Left renal pelvis (tissue), 4 donors: Measurements from ENCODE around the gene SERPINB8. TPM values are rescaled to one million over a fixed set of nuclear protein-coding genes. Genes with fewer than 3 reads are reported as not detected.

Experiments
- DNase-seq, 4 donors: peaks; one replicate each; pipeline ENCODE4 v3.0.0-alpha.2; 2013; ENCODE audit warnings: low read depth in 4 of 4, low spot score in 3 of 4
- polyA plus RNA-seq, 4 donors: library from polyadenylated mRNA; unstranded; fragments of 120-200 nt; gene quantifications; one replicate each; pipeline ENCODE4 v1.2.1, GENCODE V29; 2013; ENCODE audit not compliant: insufficient read length in 4 of 4

Gene SERPINB8
- polyA plus RNA-seq, 4 donors = 3.9 to 4.1 (median 4.0) TPM

GRCh38 chr18:64002581-64002980 lies 32.7 kb downstream of the SERPINB8 start:
- no peak for DNase-seq

GRCh38 chr18:64009305-64009704 lies 39.4 kb downstream of the SERPINB8 start:
- no peak for DNase-seq

- DNase-seq = no peak
Observed at GRCh38 chr18:64011513-64011912, 41.6 kb downstream of the SERPINB8 start.

- DNase-seq = peak in 1 of 4 donors; percentile 26
Observed at GRCh38 chr18:64017870-64018269, 48.0 kb downstream of the SERPINB8 start.

DNA sequence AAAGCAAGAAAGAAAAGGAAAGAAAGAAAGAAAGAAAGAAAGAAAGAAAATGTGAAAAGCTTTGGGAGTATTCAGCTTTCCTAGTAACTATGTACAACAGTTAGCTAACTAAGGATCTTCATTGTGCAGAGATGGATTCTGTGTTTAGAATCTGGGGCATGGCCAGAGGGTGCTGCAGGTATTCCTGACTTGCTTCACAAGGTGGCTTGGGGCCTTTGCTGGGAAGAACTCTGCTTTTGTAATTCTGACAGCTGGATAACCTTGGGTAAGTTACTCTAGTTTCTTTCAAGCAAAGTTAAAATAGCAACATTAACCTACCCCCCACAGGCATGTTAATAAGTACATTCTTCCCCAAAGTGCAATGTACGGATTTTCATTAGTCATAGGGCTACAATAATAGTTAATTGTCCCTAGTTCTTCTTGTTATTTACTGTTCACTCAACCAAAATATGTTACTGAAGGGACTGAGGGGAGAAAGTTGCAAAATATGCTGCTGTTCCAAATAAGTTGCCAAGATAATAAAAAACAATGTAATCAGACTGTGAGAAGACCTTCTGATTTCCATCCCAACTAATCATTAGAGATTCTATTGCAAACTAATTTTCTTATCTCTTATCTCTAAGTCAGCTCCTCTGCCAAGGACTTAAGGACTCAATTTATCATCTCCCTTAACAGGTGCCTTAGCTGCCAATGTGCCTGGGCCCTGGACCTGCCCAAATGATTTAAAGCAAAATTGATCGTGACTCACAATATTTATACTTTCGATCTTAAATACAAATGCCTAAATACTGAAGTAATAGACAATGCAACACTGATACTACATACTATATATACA lies 50.3 kb downstream of the SERPINB8 start:
- no peak for DNase-seq

GRCh38 chr18:64026350-64026749 lies 56.5 kb downstream of the SERPINB8 start:
- DNase-seq = no peak

- DNase-seq = no peak
Observed at GRCh38 chr18:64027931-64028695, 58.2 kb downstream of the SERPINB8 start.

DNA sequence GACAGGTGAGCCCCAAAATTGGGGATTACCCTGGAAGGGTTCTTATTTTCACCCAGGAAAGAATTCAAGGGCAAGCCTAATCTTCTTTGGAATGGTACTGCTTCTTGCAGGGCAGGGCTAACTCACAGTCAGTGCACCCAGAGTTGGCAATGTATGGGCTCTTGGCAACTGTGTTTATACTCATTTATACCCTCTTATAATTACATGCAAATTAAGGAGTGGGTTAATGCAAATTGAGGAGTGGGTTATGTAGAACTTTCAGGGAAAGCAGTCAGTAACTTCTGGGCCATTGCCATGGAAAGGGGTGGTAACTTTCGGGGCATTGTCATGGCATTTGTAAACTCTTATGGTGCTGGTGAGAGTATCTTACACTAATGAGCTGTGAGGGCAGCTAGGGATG lies 59.2 kb downstream of the SERPINB8 start:
- no peak for DNase-seq

GRCh38 chr18:64031411-64031810 lies 61.5 kb downstream of the SERPINB8 start:
- DNase-seq = no peak

DNA sequence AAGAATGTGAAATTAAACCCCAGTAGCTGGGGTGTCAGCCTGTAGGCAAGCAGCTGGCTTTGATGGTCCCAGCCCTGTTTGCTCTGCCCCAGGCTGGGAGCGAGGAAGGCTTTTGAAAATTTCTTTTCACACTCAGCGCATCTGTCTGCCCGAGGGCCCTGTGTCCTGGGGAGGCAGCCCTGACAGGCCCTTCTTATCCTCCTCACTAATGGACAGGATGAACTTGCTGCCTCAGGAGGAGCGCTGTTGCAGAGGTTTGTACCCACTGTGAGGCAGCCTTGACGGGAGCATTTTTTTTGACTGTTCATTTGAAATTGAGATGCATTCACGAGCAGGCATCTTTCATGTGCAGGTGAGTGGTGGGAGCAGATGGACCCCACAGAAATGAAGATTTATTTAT lies 62.4 kb downstream of the SERPINB8 start:
- no peak for DNase-seq

DNA sequence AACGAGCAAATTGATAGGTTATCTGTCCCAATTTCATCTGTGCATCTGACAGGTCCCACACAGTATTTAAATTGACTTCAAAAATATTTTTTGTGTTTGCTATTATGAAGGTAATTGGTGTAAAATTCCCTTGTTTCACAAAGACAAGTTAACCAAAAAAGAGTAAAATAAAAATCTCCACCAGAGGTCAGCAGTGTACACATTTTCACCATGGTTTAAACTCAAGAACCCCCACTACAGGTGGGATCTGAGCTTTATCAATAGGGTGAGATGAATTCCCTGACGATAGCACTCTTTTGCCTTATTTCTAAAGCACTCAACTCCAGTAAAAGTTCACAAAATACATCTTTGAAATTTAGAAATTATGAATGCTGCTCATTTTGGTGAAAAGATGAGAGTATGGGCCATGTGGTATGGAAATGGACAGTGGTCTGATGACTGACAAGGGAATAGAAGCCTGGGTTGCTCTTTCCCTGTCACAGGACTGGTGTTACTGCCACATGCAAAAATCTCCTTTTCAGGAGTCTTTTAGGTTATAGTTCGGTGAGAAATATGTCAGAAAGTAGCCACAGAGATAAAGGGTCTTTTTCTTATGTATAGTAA lies 68.0 kb downstream of the SERPINB8 start:
- DNase-seq = peak in 2 of 4 donors; percentile 12 to 36

Other genes with a start within 250 kb of the SERPINB8 start
- under 1 TPM; 0.40 to 0.92 (median 0.59) TPM for gene SERPINB7, start 194.7 kb upstream of the SERPINB8 start, polyA plus RNA-seq
- gene SERPINB2, start 82.4 kb upstream of the SERPINB8 start, polyA plus RNA-seq = under 1 TPM in 2 of 4 donors, not detected in 2; 0.20 to 0.23 TPM
- under 1 TPM in 3 of 4 donors, not detected in 1; 0.11 to 0.26 (median 0.22) TPM for gene SERPINB10, start 62.1 kb upstream of the SERPINB8 start, polyA plus RNA-seq
- gene HMSD, start 20.8 kb upstream of the SERPINB8 start, polyA plus RNA-seq = 1 to 10 TPM; 1.1 to 3.2 (median 1.9) TPM
- gene LINC00305, start 179.0 kb downstream of the SERPINB8 start, polyA plus RNA-seq = 1 to 10 TPM; 1.4 to 7.0 (median 3.8) TPM